Subcutaneous preadipocyte (primary cell): Measurements from ENCODE around the gene LIME1. TPM values are rescaled to one million over a fixed set of nuclear protein-coding genes. Genes with fewer than 3 reads are reported as not detected.

ENCODE experiments used
- small RNA-seq: library from RNA; depleted of rRNA; stranded (forward); fragments of <200 nt; gene quantifications from one replicate; pipeline ENCODE3, GENCODE V24; 2012
- total RNA-seq: library from RNA; depleted of rRNA; stranded (reverse); fragments of >200 nt; gene quantifications from 2 replicates; pipeline ENCODE4 v1.2.3, GENCODE V29; 2012

Gene LIME1
- total RNA-seq = 2.2 and 2.9 TPM in 2 replicates

GRCh38 chr20:63735859-63736718 lies at the start of gene LIME1:
LIME1 (plus strand) TSS chr20:63736664; CDS start chr20:63737550, 886 bp downstream.

GRCh38 chr20:63696628-63697356 lies 39.7 kb upstream of the LIME1 start, which contains the start of gene TNFRSF6B:
TNFRSF6B (plus strand) TSS chr20:63696652; CDS start chr20:63696768, 116 bp downstream.

GRCh38 chr20:63707558-63708300 lies 28.7 kb upstream of the LIME1 start, which contains the start of the genes ARFRP1 and ZGPAT:
ARFRP1 (minus strand) TSS chr20:63707976; CDS start chr20:63707091, 885 bp downstream.
ZGPAT (plus strand) TSS chr20:63708039; CDS start chr20:63708581, 542 bp downstream.

GRCh38 chr20:63739130-63740069 lies 2.9 kb downstream of the LIME1 start, which contains the start of gene SLC2A4RG:
SLC2A4RG (plus strand) TSS chr20:63739776; CDS start chr20:63739913, 137 bp downstream.

Small RNA genes within 50 kb of the gene (small RNA-seq; reads per million reads assigned to genes)
- gene LIME1 (not detected), gene TNFRSF6B (not detected)

Other genes starting within 250 kb of the LIME1 start
- gene EEF1A2, start 237.6 kb upstream of the LIME1 start, total RNA-seq = not detected in 2 replicates
- gene PPDPF, start 215.9 kb upstream of the LIME1 start, total RNA-seq = 58.6 and 66.9 TPM in 2 replicates
- under 0.01 TPM in 1 of 2 replicates, not detected in the other for gene PTK6, start 199.3 kb upstream of the LIME1 start, total RNA-seq
- gene SRMS, start 188.9 kb upstream of the LIME1 start, total RNA-seq = not detected in 2 replicates
- 0.20 and 0.37 TPM in 2 replicates for gene FNDC11, start 182.5 kb upstream of the LIME1 start, total RNA-seq
- 21.3 and 35.6 TPM in 2 replicates for gene HELZ2, start 162.4 kb upstream of the LIME1 start, total RNA-seq
- 6.6 and 12.1 TPM in 2 replicates for gene GMEB2, start 109.6 kb upstream of the LIME1 start, total RNA-seq
- gene STMN3, start 83.2 kb upstream of the LIME1 start, total RNA-seq = 8.8 and 15.1 TPM in 2 replicates
- 11.8 and 18.2 TPM in 2 replicates for gene RTEL1, start 78.4 kb upstream of the LIME1 start, total RNA-seq
- gene TNFRSF6B, start 40.0 kb upstream of the LIME1 start, total RNA-seq = 8.2 and 10.7 TPM in 2 replicates
- gene ARFRP1, start 28.7 kb upstream of the LIME1 start, total RNA-seq = 23.5 and 29.7 TPM in 2 replicates
- gene ZGPAT, start 28.6 kb upstream of the LIME1 start, total RNA-seq = 15.1 and 19.4 TPM in 2 replicates
- gene SLC2A4RG, start 3.1 kb downstream of the LIME1 start, total RNA-seq = 22.0 and 34.0 TPM in 2 replicates
- under 0.01 and 0.98 TPM in 2 replicates for gene ZBTB46, start 94.6 kb downstream of the LIME1 start, total RNA-seq
- not detected in 2 replicates for gene ABHD16B, start 124.8 kb downstream of the LIME1 start, total RNA-seq
- 98.8 and 103 TPM in 2 replicates for gene TPD52L2, start 128.6 kb downstream of the LIME1 start, total RNA-seq
- gene DNAJC5, start 158.5 kb downstream of the LIME1 start, total RNA-seq = 31.2 and 45.4 TPM in 2 replicates
- gene UCKL1, start 219.8 kb downstream of the LIME1 start, total RNA-seq = 22.3 and 26.1 TPM in 2 replicates
- gene ZNF512B, start 233.3 kb downstream of the LIME1 start, total RNA-seq = 8.1 and 8.8 TPM in 2 replicates
- 0.37 and 1.8 TPM in 2 replicates for gene SAMD10, start 243.0 kb downstream of the LIME1 start, total RNA-seq
- gene PRPF6, start 244.5 kb downstream of the LIME1 start, total RNA-seq = 52.9 and 57.7 TPM in 2 replicates